GM08714 (cell line): ENCODE results near the gene CDHR5.

Experiments
- H3K4me3 ChIP-seq: fragments of 200-500 bp; sonication (Bioruptor generic); 2 replicates; pipeline ENCODE4 v1.5.1; 2014; ENCODE audit warnings: mild to moderate bottlenecking, low read length, inconsistent platforms
- ZNF274 ChIP-seq: IDR thresholded peaks from 2 replicates; pipeline ENCODE4 v1.6.1; 2012; ENCODE audit warnings: mild to moderate bottlenecking, low read depth, low read length

Gene CDHR5

DNA sequence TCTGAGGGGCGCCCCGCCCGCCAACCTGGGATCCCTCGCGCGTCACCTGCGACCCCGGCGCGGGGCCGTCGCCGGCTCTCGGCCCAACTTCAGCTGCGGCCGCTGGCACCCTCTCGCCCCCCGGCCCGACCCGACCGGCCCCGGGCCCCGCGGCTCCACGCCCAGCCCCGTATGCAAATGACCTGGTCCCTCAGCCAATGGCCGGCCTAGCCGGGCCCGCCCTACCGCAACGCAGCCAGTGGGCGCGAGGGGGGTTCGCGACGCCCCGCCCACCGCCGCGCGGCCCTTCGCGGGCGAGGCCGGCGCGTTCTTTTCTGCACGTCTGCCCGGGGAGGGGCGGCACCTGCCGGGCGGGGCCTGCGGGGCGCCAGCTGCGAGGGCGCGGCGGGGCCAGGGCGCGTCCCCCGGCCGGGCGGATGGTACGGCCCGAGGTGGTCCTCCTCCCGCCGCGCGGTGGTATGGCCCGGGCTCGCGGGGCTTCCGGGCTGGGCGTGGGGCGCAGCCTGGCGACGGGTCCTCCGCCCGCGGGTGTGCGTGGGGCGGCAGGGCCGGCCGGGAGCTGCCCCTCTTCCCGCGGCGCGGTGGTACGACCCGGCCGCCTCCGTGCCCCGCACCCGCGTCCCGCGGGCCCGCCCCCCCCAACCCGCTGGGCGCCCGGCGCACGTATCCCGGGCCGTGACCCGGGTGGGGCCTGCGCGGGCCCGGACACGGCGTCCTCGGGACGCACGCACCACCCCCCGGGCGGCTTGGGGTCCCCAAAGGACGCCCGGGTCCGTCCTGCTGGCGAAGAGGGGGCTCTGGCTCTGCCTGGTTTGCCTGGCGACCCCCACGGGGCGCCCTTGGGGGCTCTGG lies 56.2 kb downstream of the CDHR5 start:
- no peak for TF ChIP-seq ZNF274

DNA sequence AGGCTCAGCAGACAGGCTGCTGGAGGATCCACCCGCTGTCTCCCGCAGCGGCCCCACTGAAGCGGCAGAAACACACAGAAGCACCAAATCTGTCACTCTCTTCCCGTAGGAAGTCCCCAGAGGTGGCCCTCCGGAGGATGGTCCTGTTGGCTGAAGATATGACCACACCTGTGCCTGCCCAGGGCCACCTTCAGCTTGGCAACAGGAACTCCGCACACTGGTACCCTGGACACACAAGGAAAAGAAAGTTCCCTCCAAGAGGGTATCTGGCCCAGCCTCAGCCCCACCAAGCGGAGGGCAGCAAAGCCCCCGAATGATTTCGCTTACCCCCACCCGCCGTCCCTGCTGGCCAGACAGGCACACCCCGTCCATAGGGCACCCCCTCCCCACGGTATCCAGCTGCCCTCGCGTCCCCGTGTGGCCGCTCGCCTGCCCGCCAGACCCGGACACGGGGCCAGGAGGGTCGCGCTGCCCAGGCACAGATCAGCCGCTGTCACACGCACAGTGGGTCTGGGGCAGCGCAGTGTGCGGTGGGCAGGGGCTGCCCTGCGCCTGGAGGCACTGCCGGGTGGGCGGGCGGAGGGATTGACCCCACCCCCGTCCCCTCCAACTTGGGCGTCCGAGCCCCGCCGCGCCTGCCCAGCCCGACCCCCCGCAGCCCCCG lies 57.0 kb downstream of the CDHR5 start:
- no peak for TF ChIP-seq ZNF274
- peak overlapping the region; percentile 52; the same call in 1 of the 2 replicates for H3K4me3 ChIP-seq

More for the DNA sequence above, 56.2 kb downstream of the CDHR5 start:
- peak overlapping the region; percentile 80 for H3K4me3 ChIP-seq

DNA sequence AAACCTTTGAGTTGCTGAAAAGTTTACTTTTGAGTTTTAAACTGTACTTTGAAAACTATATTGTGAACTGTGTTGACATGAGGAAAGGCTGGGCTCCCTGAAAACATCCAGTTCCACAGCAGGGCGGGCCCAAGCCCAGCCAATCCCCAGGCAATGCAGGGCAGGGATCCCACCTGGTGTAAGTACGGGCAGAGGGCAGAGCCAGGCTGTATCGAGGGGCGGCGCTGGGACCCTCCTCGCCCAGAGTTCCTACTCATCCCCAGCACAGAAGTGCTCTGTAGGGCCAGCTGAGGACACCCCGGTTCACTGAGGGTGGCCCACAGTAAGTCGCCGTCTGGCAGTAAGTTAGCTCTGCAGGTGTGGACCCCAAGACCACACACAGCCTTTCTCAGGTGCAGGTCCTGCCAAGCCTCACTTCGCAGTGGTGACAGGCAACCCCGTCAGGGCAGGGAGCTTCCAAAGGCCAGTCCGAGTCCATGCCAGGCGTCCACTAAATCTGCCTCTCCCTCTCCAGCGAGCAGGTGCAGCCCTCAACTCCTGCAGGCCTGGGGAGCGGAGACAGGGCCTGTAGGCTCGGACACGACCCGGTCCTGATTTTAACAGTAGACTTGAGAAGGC lies 57.6 kb downstream of the CDHR5 start:
- no peak overlapping the region for H3K4me3 ChIP-seq
- TF ChIP-seq ZNF274 = no peak
